Astrocyte (in vitro differentiated cells and primary cell): Measurements from ENCODE around the gene LRRC7.

Experiments used
- EZH2 ChIP-seq: IDR thresholded peaks from 2 replicates; pipeline ENCODE4 v1.6.1; 2012; ENCODE audit warnings: mild to moderate bottlenecking, low read length, inconsistent platforms; ENCODE audit not compliant: insufficient read depth
- TF ChIP-seq, protein P1 (sequence below): IDR thresholded peaks from 2 replicates; pipeline ENCODE4 v1.5.1; 2011; ENCODE audit warnings: low read depth, mild to moderate bottlenecking, inconsistent platforms, low read length, moderate library complexity; ENCODE audit not compliant: insufficient read depth

DNA sequence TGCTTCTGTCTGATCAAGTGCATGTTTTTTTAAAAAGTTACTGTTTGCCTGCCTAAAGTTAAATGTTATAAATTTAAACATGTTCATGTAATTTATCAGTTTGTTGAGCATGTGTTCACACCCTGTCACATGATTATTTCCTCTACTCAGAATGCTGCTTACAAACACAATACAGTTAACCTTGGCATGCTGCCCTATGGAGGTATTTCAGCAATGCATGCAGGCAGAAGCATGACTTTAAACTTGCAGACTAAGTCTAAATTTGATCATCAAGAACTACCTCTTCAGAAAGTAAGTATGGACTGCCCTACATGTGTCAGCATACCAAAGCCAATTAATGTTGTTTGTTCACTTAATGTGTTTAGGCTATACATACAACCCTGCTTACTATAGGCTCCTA is 476.1 kb downstream of the LRRC7 start:
- TF ChIP-seq, protein P1, sequence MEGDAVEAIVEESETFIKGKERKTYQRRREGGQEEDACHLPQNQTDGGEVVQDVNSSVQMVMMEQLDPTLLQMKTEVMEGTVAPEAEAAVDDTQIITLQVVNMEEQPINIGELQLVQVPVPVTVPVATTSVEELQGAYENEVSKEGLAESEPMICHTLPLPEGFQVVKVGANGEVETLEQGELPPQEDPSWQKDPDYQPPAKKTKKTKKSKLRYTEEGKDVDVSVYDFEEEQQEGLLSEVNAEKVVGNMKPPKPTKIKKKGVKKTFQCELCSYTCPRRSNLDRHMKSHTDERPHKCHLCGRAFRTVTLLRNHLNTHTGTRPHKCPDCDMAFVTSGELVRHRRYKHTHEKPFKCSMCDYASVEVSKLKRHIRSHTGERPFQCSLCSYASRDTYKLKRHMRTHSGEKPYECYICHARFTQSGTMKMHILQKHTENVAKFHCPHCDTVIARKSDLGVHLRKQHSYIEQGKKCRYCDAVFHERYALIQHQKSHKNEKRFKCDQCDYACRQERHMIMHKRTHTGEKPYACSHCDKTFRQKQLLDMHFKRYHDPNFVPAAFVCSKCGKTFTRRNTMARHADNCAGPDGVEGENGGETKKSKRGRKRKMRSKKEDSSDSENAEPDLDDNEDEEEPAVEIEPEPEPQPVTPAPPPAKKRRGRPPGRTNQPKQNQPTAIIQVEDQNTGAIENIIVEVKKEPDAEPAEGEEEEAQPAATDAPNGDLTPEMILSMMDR: no peak
- no peak for TF ChIP-seq EZH2
